DND-41 (cell line): Measurements from ENCODE around the gene TSPAN3.

Source experiments
- ATAC-seq: fragments of 200-7000 bp; cut with Tn5 transposase; 3 replicates; pipeline ENCODE4 v1.9.1; 2021; ENCODE audit warnings: low read depth; ENCODE audit not compliant: insufficient read depth
- DNase-seq: peaks from one replicate; pipeline ENCODE4 v3.0.0-alpha.2; 2020
- H2AFZ ChIP-seq: 2 replicates; pipeline ENCODE4 v1.6.0; 2012; ENCODE audit warnings: low read depth, low read length
- H3K27ac ChIP-seq: 2 replicates; pipeline ENCODE4 v1.5.1; 2012; ENCODE audit warnings: low read length, inconsistent platforms
- H3K27me3 ChIP-seq: fragments of 200-600 bp; sonication (generic); 2 replicates; pipeline ENCODE4 v1.6.0; 2012; ENCODE audit warnings: low read length, mild to moderate bottlenecking, inconsistent platforms; ENCODE audit not compliant: insufficient read depth, poor library complexity
- H3K36me3 ChIP-seq: 2 replicates; pipeline ENCODE4 v1.5.1; 2012; ENCODE audit warnings: low read length, inconsistent platforms; ENCODE audit not compliant: insufficient read depth
- H3K4me1 ChIP-seq: 2 replicates; pipeline ENCODE4 v1.5.1; 2012; ENCODE audit warnings: mild to moderate bottlenecking, low read length; ENCODE audit not compliant: insufficient read depth
- H3K4me2 ChIP-seq: 2 replicates; pipeline ENCODE4 v1.6.0; 2012; ENCODE audit warnings: mild to moderate bottlenecking, moderate library complexity, low read length, inconsistent platforms; ENCODE audit not compliant: insufficient read depth
- H3K4me3 ChIP-seq, 2 experiments: fragments of 200-600 bp in 1 of 2; shearing (Covaris generic) in 1 of 2; 2 replicates each; pipeline ENCODE4 v1.5.1; 2012 to 2016; ENCODE audit warnings: inconsistent platforms in 2 of 2, low read length in 2 of 2, mild to moderate bottlenecking in 2 of 2, low read depth in 1 of 2, moderate library complexity in 1 of 2
- H3K79me2 ChIP-seq: 2 replicates; pipeline ENCODE4 v1.6.0; 2012; ENCODE audit warnings: low read length, inconsistent platforms; ENCODE audit not compliant: insufficient read depth
- H3K9ac ChIP-seq: 2 replicates; pipeline ENCODE4 v1.6.0; 2012; ENCODE audit warnings: low read depth, mild to moderate bottlenecking, inconsistent platforms, low read length, moderate library complexity
- H3K9me3 ChIP-seq: 2 replicates; pipeline ENCODE4 v1.5.1; 2012; ENCODE audit warnings: low read length, moderate library complexity, mild to moderate bottlenecking, inconsistent platforms; ENCODE audit not compliant: insufficient read depth, severe bottlenecking
- H4K20me1 ChIP-seq: 2 replicates; pipeline ENCODE4 v1.6.0; 2012; ENCODE audit warnings: low read length; ENCODE audit not compliant: insufficient read depth
- CTCF ChIP-seq: IDR thresholded peaks from 2 replicates; pipeline ENCODE4 v1.5.1; 2012; ENCODE audit warnings: borderline replicate concordance, low read length, moderate library complexity, mild to moderate bottlenecking; ENCODE audit not compliant: poor library complexity, severe bottlenecking; ENCODE audit errors: extremely low read depth
- EZH2 ChIP-seq: IDR thresholded peaks from 3 replicates; pipeline ENCODE4 v1.6.1; 2012; ENCODE audit warnings: borderline replicate concordance, low read depth, mild to moderate bottlenecking, moderate library complexity, low read length, inconsistent platforms; ENCODE audit not compliant: severe bottlenecking

TSPAN3 gene

GRCh38 chr15:77013776-77014131 is 57.2 kb downstream of the TSPAN3 start:
- no peak for DNase-seq
- TF ChIP-seq CTCF: no peak
- Histone ChIP-seq H3K27me3 (no peaks in the 10 kb centered on the region), H3K4me3 (no peak overlapping the region), H3K4me1 (no peaks in the 10 kb centered on the region), H3K9me3 (no peaks in the 10 kb centered on the region), H3K79me2 (no peaks in the 10 kb centered on the region), H3K27ac (no peak overlapping the region), H3K36me3 (no peaks in the 10 kb centered on the region), H3K4me2 (no peak overlapping the region), H4K20me1 (no peaks in the 10 kb centered on the region; the same call in 1 of the 2 replicates), H2AFZ (no peak overlapping the region), H3K9ac (no peak overlapping the region)
- no peak for ATAC-seq

GRCh38 chr15:77012868-77013267 is 58.0 kb downstream of the TSPAN3 start:
- H3K4me2 ChIP-seq: no peak overlapping the region

DNA sequence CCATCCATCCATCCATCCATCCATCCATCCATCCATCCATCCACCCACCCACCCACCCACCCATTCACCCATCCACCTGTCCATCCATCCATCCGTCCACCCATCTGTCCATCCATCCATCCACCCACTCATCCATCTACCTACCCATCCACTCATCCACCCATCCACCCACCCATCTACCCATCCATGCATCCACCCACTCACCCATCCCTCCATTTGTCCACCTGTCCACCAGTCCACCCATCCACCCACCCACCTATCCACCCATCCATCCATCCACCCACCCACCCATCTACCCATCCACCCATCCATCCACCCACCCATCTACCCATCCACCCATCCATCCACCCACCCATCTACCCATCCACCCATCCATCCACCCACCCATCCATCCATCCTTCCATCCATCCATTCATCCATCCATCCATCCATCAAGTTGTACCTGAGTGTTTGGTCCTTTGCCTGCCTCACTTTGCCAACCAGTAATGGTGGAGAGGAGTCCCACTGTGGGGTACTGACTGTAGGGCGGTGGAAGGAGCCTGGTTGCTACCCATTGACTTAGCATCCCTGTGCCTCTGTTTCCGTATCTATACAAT is 58.7 kb downstream of the TSPAN3 start:
- no peaks in the 10 kb centered on the region for H3K9me3 ChIP-seq
- H3K79me2 ChIP-seq: no peaks in the 10 kb centered on the region
- H4K20me1 ChIP-seq: no peaks in the 10 kb centered on the region
- no peak overlapping the region for H3K4me2 ChIP-seq
- TF ChIP-seq CTCF (no peak), EZH2 (no peak)
- no peak overlapping the region for H3K27ac ChIP-seq
- DNase-seq (no peak), ATAC-seq (no peak)
- H3K4me3 ChIP-seq: no peak overlapping the region
- no peak overlapping the region for H2AFZ ChIP-seq
- no peaks in the 10 kb centered on the region for H3K4me1 ChIP-seq
- no peaks in the 10 kb centered on the region for H3K36me3 ChIP-seq
- H3K9ac ChIP-seq: no peak overlapping the region
- H3K27me3 ChIP-seq: no peaks in the 10 kb centered on the region

More at GRCh38 chr15:77012868-77013267, 58.0 kb downstream of the TSPAN3 start:
- no peaks in the 10 kb centered on the region for H3K4me1 ChIP-seq
- H3K9ac ChIP-seq: no peak overlapping the region
- H2AFZ ChIP-seq: no peak overlapping the region
- TF ChIP-seq CTCF (no peak), EZH2 (no peak)
- no peaks in the 10 kb centered on the region for H3K79me2 ChIP-seq
- H3K36me3 ChIP-seq: no peaks in the 10 kb centered on the region
- no peaks in the 10 kb centered on the region for H3K9me3 ChIP-seq
- H3K27ac ChIP-seq: no peak overlapping the region
- no peaks in the 10 kb centered on the region for H3K27me3 ChIP-seq
- DNase-seq (no peak), ATAC-seq (no peak)
- no peak overlapping the region for H3K4me3 ChIP-seq
- H4K20me1 ChIP-seq: no peaks in the 10 kb centered on the region

- TF ChIP-seq EZH2: no peak
- no peak for TF ChIP-seq CTCF
- H3K4me3 ChIP-seq: no peak overlapping the region
- no peaks in the 10 kb centered on the region for H3K4me1 ChIP-seq
- no peaks in the 10 kb centered on the region for H3K79me2 ChIP-seq
- no peak for ATAC-seq
- no peak overlapping the region for H3K27ac ChIP-seq
- H3K36me3 ChIP-seq: no peaks in the 10 kb centered on the region
- H2AFZ ChIP-seq: no peak overlapping the region
- H3K4me2 ChIP-seq: no peak overlapping the region
- H4K20me1 ChIP-seq: no peaks in the 10 kb centered on the region
- H3K9ac ChIP-seq: no peak overlapping the region
- DNase-seq: no peak
- H3K9me3 ChIP-seq: no peaks in the 10 kb centered on the region
- H3K27me3 ChIP-seq: no peaks in the 10 kb centered on the region
Observed at GRCh38 chr15:77010857-77011256, 60.1 kb downstream of the TSPAN3 start.
